Progenitor cell of endocrine pancreas (in vitro differentiated cells): Measurements from ENCODE around the gene GAA. TPM values are rescaled to one million over a fixed set of nuclear protein-coding genes. Genes with fewer than 3 reads are reported as not detected.

Source experiments
- DNase-seq: peaks from one replicate; pipeline ENCODE4 v3.0.0; 2021; ENCODE audit warnings: low spot score; ENCODE audit not compliant: unreplicated experiment
- H3K27ac Mint-ChIP-seq: 2 replicates; pipeline ENCODE4 v1.8.0; 2021; ENCODE audit warnings: mild to moderate bottlenecking, moderate library complexity, mixed read lengths
- H3K27me3 Mint-ChIP-seq: 2 replicates; pipeline ENCODE4 v1.8.0; 2021; ENCODE audit warnings: mixed read lengths
- H3K36me3 Mint-ChIP-seq: 2 replicates; pipeline ENCODE4 v1.8.0; 2022; ENCODE audit warnings: mixed read lengths; ENCODE audit not compliant: insufficient read depth
- H3K4me1 Mint-ChIP-seq: 2 replicates; pipeline ENCODE4 v1.8.0; 2021; ENCODE audit warnings: low read depth, mixed read lengths
- H3K4me3 Mint-ChIP-seq: 2 replicates; pipeline ENCODE4 v1.8.0; 2021; ENCODE audit warnings: low read depth, mild to moderate bottlenecking, moderate library complexity, mixed read lengths
- H3K9me3 Mint-ChIP-seq: 2 replicates; pipeline ENCODE4 v1.8.0; 2021; ENCODE audit warnings: low read depth, mixed read lengths
- CTCF ChIP-seq: fragments of 200-600 bp; sonication (generic); IDR thresholded peaks from one replicate; pipeline ENCODE4 v1.5.0; 2021; ENCODE audit warnings: antibody characterized with exemption, mild to moderate bottlenecking; ENCODE audit not compliant: unreplicated experiment
- microRNA-seq: library from miRNA; unstranded; fragments of <30 nt; microRNA quantifications from one replicate; pipeline ENCODE4 v1.1.0, GENCODE V29; 2020; ENCODE audit warnings: borderline number of aligned reads; ENCODE audit not compliant: unreplicated experiment
- total RNA-seq: library from RNA; stranded (reverse); gene quantifications from 2 replicates; pipeline ENCODE4 v1.2.1, GENCODE V29; 2021

GAA gene
- total RNA-seq, 1 donor from 2014 or later, result 37.9 TPM

DNA sequence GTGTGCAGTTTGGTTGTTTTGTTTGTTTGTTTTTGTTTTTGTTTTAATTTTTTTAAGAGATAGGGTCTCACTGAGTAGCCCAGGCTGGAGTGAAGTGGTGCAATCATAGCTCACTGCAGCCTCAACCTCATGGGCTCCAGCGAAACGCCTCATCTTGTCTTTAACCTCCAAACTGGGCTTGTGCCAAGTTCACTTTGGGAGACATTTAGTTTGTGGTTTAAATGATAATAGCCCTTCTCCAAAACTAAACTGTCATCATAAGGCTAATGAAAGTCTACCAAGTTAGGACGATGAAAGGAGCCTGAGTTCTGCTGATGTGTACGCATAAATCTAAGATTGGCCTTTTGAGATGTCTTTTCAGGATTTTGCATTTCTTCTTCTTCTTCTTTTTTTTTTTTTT lies 62.0 kb downstream of the GAA start:
- H3K4me3 Mint-ChIP-seq, result no peak overlapping the region
- TF ChIP-seq CTCF, result no peak
- H3K4me1 Mint-ChIP-seq, result peaks cover 7% of the 10 kb centered on the region
- H3K36me3 Mint-ChIP-seq, result no peaks in the 10 kb centered on the region
- no peaks in the 10 kb centered on the region for H3K9me3 Mint-ChIP-seq
- DNase-seq, result no peak
- no peak overlapping the region for H3K27ac Mint-ChIP-seq
- peaks cover 3% of the 10 kb centered on the region for H3K27me3 Mint-ChIP-seq

DNA sequence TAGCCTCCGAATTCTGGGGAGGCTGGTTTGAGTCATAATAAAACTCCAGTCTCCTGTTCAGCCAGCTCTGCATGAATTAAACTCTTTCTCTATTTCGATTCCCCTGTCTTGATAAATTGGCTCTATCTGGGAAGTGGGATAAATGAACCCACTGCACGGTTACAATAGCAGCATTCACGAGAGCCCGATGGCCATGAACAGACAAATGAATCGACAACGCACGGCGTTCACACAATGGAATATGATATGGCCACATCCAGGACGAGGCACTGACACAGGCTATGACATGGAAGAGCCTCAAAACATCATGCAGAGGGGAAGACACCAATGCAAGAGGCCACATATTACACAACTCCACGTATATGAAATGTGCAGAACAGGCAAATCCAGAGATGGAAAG lies 62.8 kb downstream of the GAA start:
- H3K9me3 Mint-ChIP-seq, result peaks cover 4% of the 10 kb centered on the region
- no peak overlapping the region for H3K4me3 Mint-ChIP-seq
- TF ChIP-seq CTCF, result no peak
- DNase-seq, result no peak
- no peaks in the 10 kb centered on the region for H3K36me3 Mint-ChIP-seq
- H3K27ac Mint-ChIP-seq, result no peak overlapping the region
- peaks cover 6% of the 10 kb centered on the region for H3K27me3 Mint-ChIP-seq
- H3K4me1 Mint-ChIP-seq, result peaks cover 7% of the 10 kb centered on the region

GRCh38 chr17:80166446-80166845 lies 65.1 kb downstream of the GAA start:
- no peak for DNase-seq
- TF ChIP-seq CTCF, result no peak
- Mint-ChIP-seq H3K9me3 (peaks cover 4% of the 10 kb centered on the region), H3K4me1 (peaks cover 2% of the 10 kb centered on the region), H3K27me3 (peaks cover 3% of the 10 kb centered on the region), H3K4me3 (no peak overlapping the region), H3K27ac (no peak overlapping the region), H3K36me3 (no peaks in the 10 kb centered on the region)

DNA sequence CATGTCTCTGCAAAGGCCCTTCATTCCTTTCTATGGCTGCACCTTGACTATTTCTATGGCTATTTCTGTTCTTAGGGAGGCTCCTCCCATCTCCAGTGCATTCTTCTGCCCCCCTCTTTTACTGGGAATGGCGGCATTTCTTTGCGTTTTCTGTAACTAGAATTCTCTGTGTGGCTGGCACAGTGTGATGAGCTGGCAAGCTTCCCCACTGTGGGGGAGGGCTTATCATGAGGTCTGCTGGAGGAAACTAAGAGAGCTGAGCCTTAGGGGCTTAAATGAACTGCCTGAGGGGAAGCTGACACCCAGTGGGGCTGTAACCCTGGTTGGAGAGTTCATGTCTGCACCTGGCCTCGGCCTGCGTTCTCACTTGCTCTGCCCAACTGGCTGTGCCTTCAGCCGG lies 67.0 kb downstream of the GAA start:
- no peak for DNase-seq
- peaks cover 3% of the 10 kb centered on the region for H3K27me3 Mint-ChIP-seq
- no peak overlapping the region for H3K4me3 Mint-ChIP-seq
- TF ChIP-seq CTCF, result no peak
- peaks cover 4% of the 10 kb centered on the region for H3K9me3 Mint-ChIP-seq
- peaks cover 2% of the 10 kb centered on the region for H3K4me1 Mint-ChIP-seq
- H3K36me3 Mint-ChIP-seq, result no peaks in the 10 kb centered on the region
- H3K27ac Mint-ChIP-seq, result no peak overlapping the region

DNA sequence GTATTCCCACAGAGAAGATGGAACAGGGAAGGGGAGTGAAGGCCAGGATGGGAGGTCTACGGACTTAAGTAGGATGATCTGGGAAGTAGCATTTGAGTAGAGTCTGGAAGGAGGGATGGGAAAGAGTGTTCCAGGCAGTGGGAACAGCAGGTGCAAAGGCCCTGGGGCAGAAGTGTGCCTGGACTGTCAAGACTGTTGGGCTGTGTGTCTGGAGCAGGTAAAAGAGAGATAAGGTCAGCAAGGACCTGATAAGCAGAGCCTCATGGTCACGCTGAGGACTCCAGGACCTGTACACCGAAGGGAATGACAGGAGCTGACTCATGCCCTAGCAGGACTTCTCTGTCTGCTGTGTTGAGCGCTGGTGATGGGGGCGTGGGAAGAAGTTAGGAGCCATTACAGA lies 67.7 kb downstream of the GAA start:
- TF ChIP-seq CTCF, result no peak
- no peak overlapping the region for H3K27ac Mint-ChIP-seq
- H3K4me3 Mint-ChIP-seq, result no peak overlapping the region
- peaks cover 2% of the 10 kb centered on the region for H3K4me1 Mint-ChIP-seq
- peaks cover 3% of the 10 kb centered on the region for H3K27me3 Mint-ChIP-seq
- DNase-seq, result no peak
- no peaks in the 10 kb centered on the region for H3K36me3 Mint-ChIP-seq
- peaks cover 4% of the 10 kb centered on the region for H3K9me3 Mint-ChIP-seq

Small RNA genes within 50 kb of the gene (microRNA-seq; reads per million reads assigned to microRNA genes)
- not detected for gene MIR1268B

Other genes with a start within 250 kb of the GAA start
- gene TBC1D16, start 65.7 kb upstream of the GAA start, total RNA-seq, result 85.1 and 87.9 TPM in 2 replicates
- 26.9 and 28.0 TPM in 2 replicates for gene CCDC40, start 64.9 kb upstream of the GAA start, total RNA-seq
- gene EIF4A3, start 45.5 kb downstream of the GAA start, total RNA-seq, result 83.6 and 86.8 TPM in 2 replicates
- gene CARD14, start 68.4 kb downstream of the GAA start, total RNA-seq, result 0.36 TPM in 1 of 2 replicates, not detected in the other
- gene SGSH, start 118.8 kb downstream of the GAA start, total RNA-seq, result 42.0 and 43.9 TPM in 2 replicates
- 37.4 and 40.1 TPM in 2 replicates for gene SLC26A11, start 118.8 kb downstream of the GAA start, total RNA-seq
- 57.6 and 61.9 TPM in 2 replicates for gene RNF213, start 159.3 kb downstream of the GAA start, total RNA-seq